Left renal pelvis (tissue), 4 donors: Measurements from ENCODE around the gene HYAL1. TPM values are rescaled to one million over a fixed set of nuclear protein-coding genes. Genes with fewer than 3 reads are reported as not detected.
A peak's percentile ranks its signal among the peaks of the same experiment; 100 is the strongest.

Experiments
- DNase-seq, 4 donors: peaks; one replicate each; pipeline ENCODE4 v3.0.0-alpha.2; 2013; ENCODE audit warnings: low read depth in 4 of 4, low spot score in 3 of 4
- polyA plus RNA-seq, 4 donors: library from polyadenylated mRNA; unstranded; fragments of 120-200 nt; gene quantifications; one replicate each; pipeline ENCODE4 v1.2.1, GENCODE V29; 2013; ENCODE audit not compliant: insufficient read length in 4 of 4

HYAL1 gene
- polyA plus RNA-seq, 4 donors: 1.8 to 6.7 (median 5.8) TPM

DNA sequence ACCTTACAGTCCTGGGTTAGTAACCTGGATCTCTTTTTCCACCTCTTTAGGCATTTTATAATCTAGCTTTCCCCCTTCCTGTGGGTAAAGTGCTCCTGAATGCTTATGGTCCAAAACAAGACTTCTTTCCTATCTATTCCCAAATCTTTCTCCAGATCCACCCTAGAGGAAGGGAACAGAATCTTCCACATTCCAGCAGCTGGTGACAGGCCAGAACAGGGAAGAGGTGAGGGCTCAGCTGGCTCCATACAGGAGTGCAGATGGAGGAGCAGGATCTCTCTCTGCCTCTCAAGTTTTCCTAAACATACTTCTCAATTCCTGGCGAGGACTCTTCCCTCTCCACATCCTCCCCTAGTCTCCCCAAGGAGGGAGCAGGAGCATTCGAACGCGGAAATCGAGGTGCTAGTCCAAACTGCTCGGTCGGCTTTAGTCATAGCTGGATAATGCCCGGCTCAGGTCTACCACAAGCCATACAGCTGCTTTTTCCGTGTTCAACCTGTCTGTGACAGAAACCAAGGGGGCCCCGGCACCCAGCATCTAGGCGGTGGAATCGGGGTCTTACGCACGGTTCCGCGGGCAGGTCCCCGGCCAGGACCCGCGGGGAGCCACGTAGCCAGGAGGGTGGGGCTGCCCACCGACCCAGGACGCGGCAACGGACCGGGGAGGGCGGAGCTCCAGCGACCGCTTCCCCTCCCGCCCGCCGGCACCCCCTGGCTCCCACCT, 33.2 kb upstream of the HYAL1 start:
- no peak for DNase-seq

DNA sequence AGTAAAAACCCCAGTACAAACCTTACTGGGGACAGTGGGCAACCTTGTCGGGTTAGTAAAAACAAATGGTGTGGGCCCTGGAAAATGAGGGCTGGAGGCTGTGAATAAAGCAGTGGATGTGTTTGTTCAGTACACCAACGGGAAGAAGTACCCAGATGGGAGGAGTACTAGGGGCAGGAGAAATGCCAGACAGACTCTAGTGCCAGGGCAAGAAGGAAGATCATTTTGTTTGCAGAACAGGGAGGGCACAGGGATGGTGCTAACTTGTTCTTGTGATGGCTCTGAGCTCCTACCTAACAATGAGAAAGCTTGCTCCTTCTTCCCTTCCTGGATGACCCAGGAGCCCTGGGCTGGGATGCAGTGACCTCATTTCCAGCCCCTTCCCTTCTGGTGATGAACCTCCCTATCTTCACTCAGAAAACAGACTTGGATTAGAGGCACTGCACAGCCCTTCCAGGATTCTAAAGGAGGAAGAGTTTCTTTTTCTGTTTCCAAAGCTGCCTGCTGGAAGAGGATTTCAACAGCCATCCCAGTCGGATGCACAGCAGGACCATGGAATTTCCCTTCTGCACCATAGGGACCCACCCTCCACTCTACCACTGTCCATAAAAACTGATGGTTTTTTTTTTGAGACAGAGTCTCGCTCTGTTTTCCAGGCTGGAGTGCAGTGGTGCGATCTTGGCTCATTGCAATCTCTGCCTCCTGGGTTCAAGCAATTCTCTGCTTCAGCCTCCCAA, 31.1 kb upstream of the HYAL1 start:
- DNase-seq: no peak

DNA sequence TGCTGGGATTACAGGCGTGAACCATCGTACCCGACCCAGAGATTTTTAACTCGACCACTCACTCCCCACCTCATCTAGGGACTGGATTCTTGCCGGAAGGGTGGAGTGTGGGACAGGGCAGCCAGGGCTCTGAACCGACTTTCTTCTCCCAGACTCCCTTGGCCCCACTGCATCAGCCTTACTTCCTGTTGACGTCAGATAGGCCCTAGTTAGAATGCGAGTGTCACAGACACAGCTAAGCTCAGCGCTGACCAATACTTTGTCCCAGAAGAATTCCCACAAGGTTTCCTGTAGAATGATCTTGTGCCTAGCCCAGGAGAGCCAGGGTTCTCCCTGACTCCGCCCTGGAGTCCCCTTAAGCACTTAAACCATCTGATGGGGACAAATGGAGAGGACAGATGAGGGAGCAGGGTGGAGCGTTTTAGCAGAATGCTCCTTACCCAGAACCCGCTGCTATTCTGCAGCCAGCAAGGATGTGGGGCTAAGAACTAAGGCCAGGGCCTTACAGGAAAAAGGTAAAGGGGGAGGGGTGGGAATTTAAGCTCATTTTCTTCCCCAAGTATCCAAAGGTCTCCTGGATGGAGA, 30.5 kb upstream of the HYAL1 start:
- no peak for DNase-seq

DNA sequence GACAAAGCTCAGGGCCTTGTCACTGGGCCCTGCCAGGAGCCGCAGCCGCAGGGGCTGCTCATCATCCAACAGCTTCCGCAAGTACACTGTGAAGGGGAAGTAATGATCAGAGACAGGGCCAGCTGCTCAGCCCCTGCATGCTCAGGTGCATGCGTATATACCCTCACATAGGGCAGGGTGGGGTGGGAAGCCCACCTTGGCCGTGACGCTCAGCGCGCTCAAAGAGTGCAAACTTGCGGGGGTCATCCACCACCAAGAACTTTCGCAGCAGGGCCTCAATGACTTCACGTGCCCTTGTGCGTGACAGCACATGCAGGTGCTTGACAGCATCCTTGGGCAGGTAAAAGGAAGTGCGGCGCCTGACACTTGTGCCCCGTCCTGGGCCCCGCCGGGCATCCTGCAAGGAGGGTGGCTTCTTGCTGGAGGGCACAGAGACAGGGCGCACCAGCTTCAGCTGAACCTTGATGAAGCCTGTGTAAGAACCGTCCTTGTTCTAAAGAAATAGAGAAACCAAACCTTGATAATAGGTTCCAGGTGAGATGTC, 28.1 kb upstream of the HYAL1 start:
- no peak for DNase-seq

DNA sequence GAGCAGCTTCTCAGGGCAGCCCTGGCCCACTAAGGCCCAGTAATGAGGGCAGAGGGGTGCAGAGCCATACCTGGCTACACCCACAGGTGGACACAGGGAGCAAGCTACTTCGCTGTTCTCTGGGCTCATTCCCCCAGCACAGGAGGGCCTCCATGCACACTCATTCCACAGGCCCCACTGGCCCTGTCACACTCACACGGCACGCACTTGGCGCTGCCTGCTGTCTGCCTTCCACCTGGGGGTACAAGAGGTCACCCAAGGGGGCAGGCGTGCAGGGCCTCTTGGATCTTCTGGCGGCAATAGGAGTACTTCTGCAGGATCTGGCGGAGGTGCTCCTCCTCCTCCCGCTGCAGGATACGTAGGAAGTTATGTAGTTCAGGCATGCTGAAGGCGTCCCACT, 27.0 kb upstream of the HYAL1 start:
- DNase-seq: no peak

- peak; percentile 89 to 94 (median 94) for DNase-seq
These were observed 24.7 kb upstream of the HYAL1 start, which contains the start of gene TUSC2 for GRCh38 chr3:50327943-50328691. TUSC2 (minus strand) TSS chr3:50328223; CDS start chr3:50328099, 124 bp downstream.

- DNase-seq: no peak
These were observed 23.8 kb upstream of the HYAL1 start for GRCh38 chr3:50327129-50327528.

GRCh38 chr3:50326182-50326541, 22.8 kb upstream of the HYAL1 start:
- no peak for DNase-seq

DNA sequence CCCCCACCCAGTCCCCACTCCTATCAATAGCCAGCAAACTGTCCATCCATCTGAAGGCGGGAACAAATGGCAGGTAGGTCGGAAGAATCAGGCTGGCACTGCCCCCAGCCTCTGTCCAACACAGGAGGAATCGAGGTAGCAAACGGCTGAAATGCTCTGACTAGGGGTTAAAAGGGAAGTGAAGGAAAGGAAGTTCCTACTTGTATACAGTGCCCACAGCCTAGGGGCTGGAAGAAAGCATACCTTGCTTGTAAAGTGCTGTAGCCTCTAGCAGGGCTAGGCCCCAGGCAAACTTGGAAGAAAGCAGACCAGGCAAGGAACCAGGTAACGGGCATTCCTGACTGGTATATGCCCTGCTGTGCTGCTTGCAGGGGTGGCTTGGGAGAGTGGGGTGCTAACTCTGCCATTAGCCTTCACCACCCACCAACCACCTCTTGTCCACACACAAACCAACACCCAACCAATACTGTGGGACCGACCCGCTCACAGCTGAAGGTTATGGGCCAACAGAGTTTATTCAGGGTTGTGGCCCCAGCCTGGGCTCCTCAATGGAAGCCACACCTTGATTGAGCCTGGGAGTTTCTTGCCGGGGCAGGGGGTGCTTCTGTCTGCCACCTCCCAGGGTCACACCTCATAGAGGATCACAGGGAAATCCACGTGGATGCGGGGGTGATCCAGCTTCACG, 22.3 kb upstream of the HYAL1 start:
- no peak for DNase-seq

GRCh38 chr3:50325113-50325480, 21.7 kb upstream of the HYAL1 start:
- DNase-seq: no peak

- no peak for DNase-seq
These were observed 21.2 kb upstream of the HYAL1 start for GRCh38 chr3:50324351-50325112.

DNA sequence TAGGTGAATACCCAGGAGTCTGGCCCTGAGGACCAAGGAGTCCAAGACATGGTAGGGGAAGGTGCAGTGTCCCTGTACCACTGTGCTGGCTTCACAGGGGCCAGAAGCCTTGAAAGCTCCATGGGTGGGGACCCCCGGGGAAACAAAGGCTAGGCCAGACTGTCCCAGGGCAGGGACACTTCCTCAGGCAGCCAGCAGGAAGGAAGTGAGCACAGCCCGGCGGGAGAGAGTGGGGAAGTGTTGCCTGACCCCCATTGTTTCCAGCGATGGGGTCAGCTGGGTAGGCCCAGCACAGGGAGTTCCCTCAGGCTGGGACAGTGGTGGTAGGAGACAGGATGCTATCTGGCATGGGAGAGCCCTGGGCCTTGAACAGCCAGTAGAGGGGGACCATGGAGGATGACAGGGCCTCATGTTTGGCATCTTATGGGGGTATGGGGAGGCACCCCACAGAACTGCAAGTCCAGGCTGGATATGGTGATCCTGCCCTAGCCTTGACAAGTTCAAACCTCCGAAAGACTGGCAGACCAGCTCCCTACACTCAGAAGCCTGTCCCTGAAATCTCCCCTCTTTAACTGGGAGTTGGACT, 20.3 kb upstream of the HYAL1 start:
- DNase-seq: no peak

DNA sequence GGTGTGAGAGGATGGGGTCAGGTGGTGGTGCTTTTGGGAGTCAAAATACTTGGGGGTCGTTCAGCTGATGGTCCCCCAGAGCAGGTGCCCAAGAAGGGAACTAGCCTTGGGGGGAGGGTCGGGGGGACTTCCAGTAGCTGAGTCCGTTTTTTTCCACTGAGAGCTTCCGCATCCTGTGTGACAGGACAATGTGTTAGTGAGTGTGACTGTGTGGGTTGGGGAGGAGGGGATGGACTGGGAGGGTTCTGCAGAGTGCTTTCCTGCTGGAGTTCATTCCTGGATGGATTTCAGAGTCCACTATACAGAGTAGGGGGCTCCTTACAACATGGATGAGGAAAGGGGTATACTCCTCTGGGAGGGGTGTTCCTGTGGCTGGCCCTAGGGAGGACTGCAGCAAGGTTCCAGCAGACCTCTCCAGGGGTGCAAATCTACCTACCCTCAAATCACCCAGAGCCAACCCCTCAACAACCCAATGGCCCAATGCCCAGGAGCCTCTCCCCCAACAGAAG, 19.8 kb upstream of the HYAL1 start:
- no peak for DNase-seq

DNA sequence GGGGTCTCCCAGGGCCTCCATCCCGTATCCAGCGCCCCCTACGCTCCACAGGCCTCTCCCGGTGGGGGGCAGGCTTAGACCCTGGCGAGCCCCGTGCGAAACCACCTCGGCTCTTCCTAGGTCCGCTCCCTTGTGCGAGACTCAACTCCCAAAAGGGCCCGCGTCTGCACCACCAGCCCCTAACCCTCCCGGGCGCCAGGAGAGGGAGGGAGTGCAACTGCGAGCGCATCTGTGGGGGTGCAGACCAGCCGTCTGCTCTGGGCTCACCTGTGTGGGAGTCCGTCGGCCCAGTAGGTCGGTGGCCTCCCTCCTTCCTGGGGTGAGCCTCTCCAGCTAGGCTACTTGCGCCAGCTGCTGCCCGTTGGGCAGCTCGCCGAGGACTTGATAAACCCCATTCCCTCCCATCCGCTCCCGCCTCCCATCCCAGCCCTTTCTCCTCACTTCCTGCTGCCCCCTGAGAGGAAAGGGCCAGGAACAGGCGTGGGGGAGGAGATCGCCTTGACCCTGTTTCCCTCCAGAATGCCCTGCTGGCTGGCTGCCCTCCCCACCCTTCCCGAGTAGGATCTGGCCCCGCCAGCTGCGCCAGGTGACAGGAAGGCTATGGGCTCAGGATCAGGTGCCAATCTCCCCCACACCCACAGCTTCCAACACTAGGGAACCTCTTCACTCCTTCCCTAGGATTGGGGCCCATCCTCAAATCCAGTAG, 19.2 kb upstream of the HYAL1 start, which contains the start of gene HYAL2:
Gene HYAL2 (minus strand): TSS at position 360 of the 706 bp plus-strand sequence. CDS start 2,256 bp downstream, outside the sequence.
- DNase-seq: no peak

GRCh38 chr3:50322115-50322385, 18.7 kb upstream of the HYAL1 start:
- no peak for DNase-seq

DNA sequence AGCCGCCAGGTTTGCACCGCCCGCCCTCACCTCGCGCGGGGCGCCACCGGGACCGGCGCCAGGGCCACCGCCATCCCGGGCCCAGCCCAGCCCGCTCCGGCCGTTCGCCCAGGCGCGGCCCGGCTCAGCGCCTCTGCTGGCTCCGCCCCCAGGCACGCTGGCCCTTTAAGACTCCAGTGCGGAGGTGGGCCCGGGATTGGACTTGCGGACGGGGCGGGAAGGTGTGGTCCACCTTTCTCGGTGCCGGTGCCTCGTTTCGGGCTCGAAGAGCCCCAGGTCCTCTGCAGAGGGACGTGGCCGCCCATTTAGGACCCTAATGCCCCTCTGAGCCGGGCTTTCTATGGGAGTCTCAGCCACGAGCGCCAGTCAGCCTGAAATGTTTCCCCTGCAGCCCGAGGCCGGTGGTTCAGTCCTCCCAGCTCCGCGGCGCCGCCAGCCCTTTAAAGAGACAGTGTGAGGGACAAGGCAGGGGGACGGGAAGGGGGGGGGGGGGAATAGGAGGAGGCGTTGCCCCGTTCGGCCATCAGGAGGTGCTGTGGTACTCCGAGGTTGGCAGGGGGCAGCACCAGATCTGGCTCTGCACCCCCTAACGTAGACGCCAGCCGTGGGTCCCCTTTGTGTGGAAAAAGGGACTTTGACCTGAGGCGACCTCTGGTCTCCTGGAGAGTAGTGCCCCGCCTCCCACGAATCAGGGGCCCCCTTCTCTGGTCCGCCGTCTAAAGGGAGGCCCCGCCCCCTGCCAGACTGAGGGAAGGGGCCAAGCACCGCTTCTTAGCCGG, 18.2 kb upstream of the HYAL1 start:
- peak in 3 of 4 donors; percentile 82 to 84 (median 82) for DNase-seq

- peak in 1 of 4 donors; percentile 76 for DNase-seq
These were observed 17.5 kb upstream of the HYAL1 start for GRCh38 chr3:50320853-50321335.
